Measurements from ENCODE around the gene UXT.

Gene UXT

DNA sequence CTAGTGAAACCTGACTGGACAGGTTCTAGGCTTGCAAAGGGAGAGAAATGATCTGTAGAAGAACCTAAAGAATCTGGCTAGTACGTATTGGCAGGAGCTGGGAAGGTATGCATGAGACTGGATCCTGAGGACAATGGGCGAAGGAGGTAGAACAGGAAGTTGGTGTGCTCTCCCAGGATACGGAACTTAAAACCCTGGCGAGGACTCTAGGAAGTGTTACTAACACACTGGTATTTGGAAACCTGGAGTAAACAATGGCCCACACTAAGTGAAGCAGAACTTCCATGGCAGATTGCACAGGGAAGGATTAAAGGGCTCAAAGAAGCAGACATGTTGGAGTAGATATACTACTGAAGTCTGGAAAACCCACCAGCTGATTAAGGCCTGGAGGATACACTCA, 48.5 kb downstream of the UXT start (continued):
- TF ChIP-seq, protein P1, sequence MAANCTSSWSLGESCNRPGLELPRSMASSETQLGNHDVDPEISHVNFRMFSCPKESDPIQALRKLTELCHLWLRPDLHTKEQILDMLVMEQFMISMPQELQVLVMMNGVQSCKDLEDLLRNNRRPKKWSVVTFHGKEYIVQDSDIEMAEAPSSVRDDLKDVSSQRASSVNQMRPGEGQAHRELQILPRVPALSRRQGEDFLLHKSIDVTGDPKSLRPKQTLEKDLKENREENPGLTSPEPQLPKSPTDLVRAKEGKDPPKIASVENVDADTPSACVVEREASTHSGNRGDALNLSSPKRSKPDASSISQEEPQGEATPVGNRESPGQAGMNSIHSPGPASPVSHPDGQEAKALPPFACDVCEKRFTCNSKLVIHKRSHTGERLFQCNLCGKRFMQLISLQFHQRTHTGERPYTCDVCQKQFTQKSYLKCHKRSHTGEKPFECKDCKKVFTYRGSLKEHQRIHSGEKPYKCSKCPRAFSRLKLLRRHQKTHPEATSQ (tag by site-specific recombination; IDR thresholded peaks at IDR 0.05): no peak

DNA sequence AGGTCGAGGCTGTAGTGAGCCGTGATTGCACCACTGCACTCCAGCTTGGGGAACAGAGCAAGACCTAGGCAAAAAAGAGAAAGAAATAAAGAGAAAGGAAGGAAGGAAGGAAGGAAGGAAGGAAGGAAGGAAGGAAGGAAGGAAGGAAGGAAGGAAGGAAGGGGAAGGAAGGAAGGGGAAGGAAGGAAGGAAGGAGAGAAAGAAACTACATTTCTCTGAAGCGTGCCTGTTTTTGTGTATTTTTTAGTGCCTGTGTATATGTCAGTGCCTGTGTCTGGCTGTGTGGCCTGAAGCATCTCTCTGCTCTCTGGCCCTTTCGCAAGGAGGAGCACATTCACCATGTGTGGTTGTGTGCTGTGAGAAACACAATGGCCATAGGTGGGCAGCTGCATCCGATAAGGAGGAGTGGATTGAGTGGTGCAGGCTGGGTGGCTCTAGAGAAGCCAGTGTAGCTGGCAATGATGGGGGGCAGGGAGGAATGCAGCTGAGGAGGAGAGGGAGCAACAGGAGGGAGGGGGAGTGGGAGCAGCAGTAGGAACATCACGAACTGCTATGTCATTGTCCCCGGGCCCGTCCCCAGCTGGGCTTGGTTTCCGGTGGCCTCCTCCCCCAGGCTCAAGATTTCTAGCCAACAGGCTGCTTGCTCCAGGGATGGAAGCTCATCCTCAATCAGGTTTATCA, 50.7 kb downstream of the UXT start:
- Histone ChIP-seq H3K4me1 (ENCODE audit: control insufficient read depth, insufficient read depth, low read length) (no peaks in the 10 kb centered on the region), H3K27ac (ENCODE audit: extremely low read depth, low read depth, low read length) (no peak overlapping the region), H3K9me3 (ENCODE audit: control insufficient read depth, insufficient read depth, low read depth, low read length) (no peaks in the 10 kb centered on the region), H3K4me3 (ENCODE audit: low read depth, low read length) (no peak overlapping the region), H3K36me3 (ENCODE audit: control insufficient read depth in 2 of 2, insufficient read depth in 1 of 2, low read length in 2 of 2) (no peaks in the 10 kb centered on the region)
- POLR2A ChIA-PET: no interaction called here
- CTCF ChIA-PET: no interaction called here
- peak; percentile 62; the same call in 1 of the 2 replicates for TF ChIP-seq ZNF366 (tag by site-specific recombination; conservative IDR thresholded peaks at IDR 0.05)
- no peak for TF ChIP-seq ZBTB21 (tag by site-specific recombination; IDR thresholded peaks at IDR 0.05)
- no peak for TF ChIP-seq SCRT2 (tag by site-specific recombination; IDR thresholded peaks at IDR 0.05)

DNA sequence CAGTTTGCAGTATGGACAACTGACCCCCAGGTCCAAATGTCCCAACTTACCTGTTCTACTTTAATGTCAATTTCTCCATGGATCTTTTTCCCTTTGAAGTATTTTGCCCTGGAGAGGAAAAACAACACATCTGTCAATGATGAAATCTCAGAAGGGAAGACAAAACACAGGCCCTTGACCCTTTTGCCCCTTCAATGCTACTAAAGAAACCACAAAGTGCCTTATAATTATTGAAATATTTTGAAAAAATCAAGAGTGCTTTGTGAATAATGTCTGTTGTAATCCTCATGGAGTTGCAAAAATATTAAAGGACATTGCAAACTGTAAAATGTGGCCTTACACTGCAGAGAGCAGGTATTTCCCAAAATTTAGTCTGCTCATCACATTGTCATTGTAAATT, 51.9 kb downstream of the UXT start:
- Histone ChIP-seq H3K27ac (ENCODE audit: extremely low read depth, low read depth, low read length) (no peak overlapping the region), H3K4me3 (ENCODE audit: low read depth, low read length) (no peak overlapping the region), H3K36me3 (ENCODE audit: control insufficient read depth in 2 of 2, insufficient read depth in 1 of 2, low read length in 2 of 2) (no peaks in the 10 kb centered on the region), H3K4me1 (ENCODE audit: control insufficient read depth, insufficient read depth, low read length) (no peaks in the 10 kb centered on the region), H3K9me3 (ENCODE audit: control insufficient read depth, insufficient read depth, low read depth, low read length) (no peaks in the 10 kb centered on the region)
- ChIA-PET CTCF (no interaction called here), POLR2A (no interaction called here)
- TF ChIP-seq ZSCAN30 (tag by site-specific recombination; IDR thresholded peaks at IDR 0.05): no peak
- TF ChIP-seq, protein P2, sequence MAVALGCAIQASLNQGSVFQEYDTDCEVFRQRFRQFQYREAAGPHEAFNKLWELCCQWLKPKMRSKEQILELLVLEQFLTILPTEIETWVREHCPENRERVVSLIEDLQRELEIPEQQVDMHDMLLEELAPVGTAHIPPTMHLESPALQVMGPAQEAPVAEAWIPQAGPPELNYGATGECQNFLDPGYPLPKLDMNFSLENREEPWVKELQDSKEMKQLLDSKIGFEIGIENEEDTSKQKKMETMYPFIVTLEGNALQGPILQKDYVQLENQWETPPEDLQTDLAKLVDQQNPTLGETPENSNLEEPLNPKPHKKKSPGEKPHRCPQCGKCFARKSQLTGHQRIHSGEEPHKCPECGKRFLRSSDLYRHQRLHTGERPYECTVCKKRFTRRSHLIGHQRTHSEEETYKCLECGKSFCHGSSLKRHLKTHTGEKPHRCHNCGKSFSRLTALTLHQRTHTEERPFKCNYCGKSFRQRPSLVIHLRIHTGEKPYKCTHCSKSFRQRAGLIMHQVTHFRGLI (tag by site-specific recombination; IDR thresholded peaks at IDR 0.05): no peak
- no peak for TF ChIP-seq ZNF664 (tag by site-specific recombination; IDR thresholded peaks at IDR 0.05)
- TF ChIP-seq KLF7 (tag by site-specific recombination; IDR thresholded peaks at IDR 0.05; ENCODE audit: borderline replicate concordance): no peak
- TF ChIP-seq ZNF335 (tag by site-specific recombination; conservative IDR thresholded peaks at IDR 0.05): no peak
- no peak for TF ChIP-seq ZNF548 (tag by site-specific recombination; IDR thresholded peaks at IDR 0.05)
- TF ChIP-seq WT1 (tag by site-specific recombination; IDR thresholded peaks at IDR 0.05): no peak
- no peak for TF ChIP-seq SP2 (tag by site-specific recombination; IDR thresholded peaks at IDR 0.05)
- TF ChIP-seq ZNF16 (tag by site-specific recombination; IDR thresholded peaks at IDR 0.05; ENCODE audit: low read depth): no peak
- no peak for TF ChIP-seq ZNF776 (tag by site-specific recombination; IDR thresholded peaks at IDR 0.05; ENCODE audit: borderline replicate concordance)
- no peak for TF ChIP-seq ZNF138 (tag by site-specific recombination; IDR thresholded peaks at IDR 0.05; ENCODE audit: borderline replicate concordance)
- no peak for TF ChIP-seq ZNF473 (tag by site-specific recombination; IDR thresholded peaks at IDR 0.05)
- TF ChIP-seq ZSCAN23 (tag by site-specific recombination; IDR thresholded peaks at IDR 0.05): no peak

DNA sequence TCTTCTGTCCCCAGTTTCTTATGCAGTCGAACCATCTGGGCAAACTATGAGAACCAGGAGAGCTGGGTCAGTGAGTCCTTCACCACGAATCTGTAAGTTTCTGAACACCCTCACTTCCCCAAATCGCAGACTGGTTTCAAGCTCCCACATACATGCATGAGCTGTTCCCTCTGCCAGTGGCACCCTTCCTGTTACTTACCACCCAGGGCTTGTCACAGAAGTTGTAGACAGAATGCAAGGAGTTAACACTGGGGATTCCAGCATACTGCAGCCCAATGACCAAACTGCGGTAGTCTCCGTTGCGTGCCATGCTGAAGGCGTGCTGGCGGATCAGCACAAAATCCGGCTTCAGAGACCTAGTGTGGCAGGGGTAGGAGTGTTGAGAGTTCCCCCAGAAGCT, 54.0 kb downstream of the UXT start:
- Histone ChIP-seq H3K9me3 (ENCODE audit: control insufficient read depth, insufficient read depth, low read depth, low read length) (no peaks in the 10 kb centered on the region), H3K4me3 (ENCODE audit: low read depth, low read length) (no peak overlapping the region), H3K4me1 (ENCODE audit: control insufficient read depth, insufficient read depth, low read length) (no peaks in the 10 kb centered on the region), H3K27ac (ENCODE audit: extremely low read depth, low read depth, low read length) (no peak overlapping the region), H3K36me3 (ENCODE audit: control insufficient read depth in 2 of 2, insufficient read depth in 1 of 2, low read length in 2 of 2) (no peaks in the 10 kb centered on the region)
- POLR2A ChIA-PET: no interaction called here
- CTCF ChIA-PET: interaction anchor here (0.6 kb wide), 1 partner anchor 230 kb away, joined by 5 read pairs; no protein-coding TSS in a partner anchor
- no peak for TF ChIP-seq GLIS2 (tag by site-specific recombination; IDR thresholded peaks at IDR 0.05)
